Measurements from ENCODE around the gene ALKBH4.
"Not testable (repeated sequence)": the region's sequence is repeated elsewhere in the genome, so short reads cannot be mapped to it uniquely, and the experiment has no call there.

DNA sequence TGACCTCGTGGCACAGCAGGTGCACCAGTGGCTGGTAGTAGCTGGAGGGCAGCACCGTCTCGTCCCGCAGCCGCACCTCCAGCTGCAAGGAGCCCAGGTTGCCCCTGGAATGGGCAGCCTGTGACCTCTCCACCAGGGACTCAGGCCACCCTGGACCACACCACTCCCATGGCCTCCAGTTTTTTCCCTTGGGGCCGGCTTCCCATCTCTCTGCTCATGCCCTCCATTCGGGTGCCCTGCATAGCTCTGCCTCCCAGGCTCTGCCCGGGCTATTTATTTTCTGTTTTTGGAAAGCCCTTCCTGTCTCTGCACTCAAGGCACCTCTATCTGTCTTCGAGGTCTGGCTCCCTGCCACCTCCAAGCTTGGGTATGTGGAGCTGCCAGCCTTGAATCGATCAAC is 32.2 kb upstream of the ALKBH4 start:
- TF ChIP-seq, protein P1, sequence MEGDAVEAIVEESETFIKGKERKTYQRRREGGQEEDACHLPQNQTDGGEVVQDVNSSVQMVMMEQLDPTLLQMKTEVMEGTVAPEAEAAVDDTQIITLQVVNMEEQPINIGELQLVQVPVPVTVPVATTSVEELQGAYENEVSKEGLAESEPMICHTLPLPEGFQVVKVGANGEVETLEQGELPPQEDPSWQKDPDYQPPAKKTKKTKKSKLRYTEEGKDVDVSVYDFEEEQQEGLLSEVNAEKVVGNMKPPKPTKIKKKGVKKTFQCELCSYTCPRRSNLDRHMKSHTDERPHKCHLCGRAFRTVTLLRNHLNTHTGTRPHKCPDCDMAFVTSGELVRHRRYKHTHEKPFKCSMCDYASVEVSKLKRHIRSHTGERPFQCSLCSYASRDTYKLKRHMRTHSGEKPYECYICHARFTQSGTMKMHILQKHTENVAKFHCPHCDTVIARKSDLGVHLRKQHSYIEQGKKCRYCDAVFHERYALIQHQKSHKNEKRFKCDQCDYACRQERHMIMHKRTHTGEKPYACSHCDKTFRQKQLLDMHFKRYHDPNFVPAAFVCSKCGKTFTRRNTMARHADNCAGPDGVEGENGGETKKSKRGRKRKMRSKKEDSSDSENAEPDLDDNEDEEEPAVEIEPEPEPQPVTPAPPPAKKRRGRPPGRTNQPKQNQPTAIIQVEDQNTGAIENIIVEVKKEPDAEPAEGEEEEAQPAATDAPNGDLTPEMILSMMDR (IDR thresholded peaks at IDR 0.05): not testable (repeated sequence)
- not testable (repeated sequence) for TF ChIP-seq POLR2A (IDR thresholded peaks at IDR 0.05)

All from uterus (tissue), 2 donors.